NCI-H524 treated with DMSO at 0.1 percent for 48 hours (cell line): ENCODE data around the gene PRXL2A.
"Not testable (repeated sequence)": the region's sequence is repeated elsewhere in the genome, so short reads cannot be mapped to it uniquely, and the experiment has no call there.

ENCODE experiments used
- DNase-seq: peaks from one replicate; lab custom pipeline; 2025; lab: John Stamatoyannopoulos, UW

PRXL2A gene

DNA sequence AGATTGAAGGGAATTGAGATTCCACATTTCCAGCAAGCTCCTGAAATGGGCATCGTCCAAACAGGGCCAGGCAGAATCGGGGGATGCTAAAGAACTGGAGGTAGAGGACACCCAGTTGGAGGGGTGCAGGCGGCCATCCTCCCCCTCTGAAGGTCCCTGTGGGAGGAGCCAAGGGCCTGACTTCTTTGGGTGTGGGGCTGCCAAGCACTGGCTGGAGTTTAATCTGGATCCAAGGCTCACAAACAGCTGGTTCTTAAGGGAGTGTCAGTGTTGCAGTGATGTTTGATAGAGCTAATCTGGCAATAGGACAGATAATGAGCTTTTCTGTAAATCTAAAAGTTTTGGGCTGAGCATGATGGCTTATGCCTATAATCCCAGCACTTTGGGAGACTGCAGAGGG lies 66.6 kb downstream of the PRXL2A start:
- no peak for DNase-seq

DNA sequence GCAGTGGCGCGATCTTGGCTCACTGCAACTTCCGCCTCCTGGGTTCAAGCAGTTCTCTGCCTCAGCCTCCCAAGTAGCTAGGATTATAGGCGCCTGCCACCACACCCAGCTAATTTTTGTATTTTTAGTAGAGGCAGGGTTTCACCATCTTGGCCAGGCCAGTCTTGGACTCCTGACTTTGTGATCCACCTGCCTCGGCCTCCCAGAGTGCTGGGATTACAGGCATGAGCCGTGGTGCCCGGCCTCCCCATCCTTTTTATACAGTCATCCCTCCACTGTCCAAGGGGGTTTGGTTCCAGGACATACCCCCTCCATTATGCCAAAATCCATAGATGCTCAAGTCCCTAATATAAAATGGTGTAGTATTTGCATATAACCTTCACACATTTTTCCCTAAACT lies 67.3 kb downstream of the PRXL2A start:
- not testable (repeated sequence) for DNase-seq

DNA sequence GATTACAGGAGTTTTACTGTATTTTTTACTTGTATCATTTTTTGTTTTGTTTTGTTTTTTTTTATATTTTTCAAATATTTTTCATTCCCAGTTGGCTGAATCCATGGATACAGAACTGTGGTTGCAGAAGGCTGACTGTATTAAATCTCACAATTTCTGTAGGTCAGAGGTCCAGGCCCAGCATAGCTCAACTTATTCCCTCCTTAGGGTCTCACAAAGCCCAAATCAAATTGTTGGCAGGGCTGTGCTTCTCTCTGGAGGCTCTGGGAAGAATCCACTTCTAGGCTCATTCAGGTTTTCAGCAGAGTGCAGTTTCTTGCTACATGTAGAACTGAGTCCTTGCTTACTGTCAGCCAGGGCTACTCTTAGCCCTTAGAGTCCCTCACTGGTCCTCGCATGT lies 68.3 kb downstream of the PRXL2A start:
- DNase-seq, result no peak

DNA sequence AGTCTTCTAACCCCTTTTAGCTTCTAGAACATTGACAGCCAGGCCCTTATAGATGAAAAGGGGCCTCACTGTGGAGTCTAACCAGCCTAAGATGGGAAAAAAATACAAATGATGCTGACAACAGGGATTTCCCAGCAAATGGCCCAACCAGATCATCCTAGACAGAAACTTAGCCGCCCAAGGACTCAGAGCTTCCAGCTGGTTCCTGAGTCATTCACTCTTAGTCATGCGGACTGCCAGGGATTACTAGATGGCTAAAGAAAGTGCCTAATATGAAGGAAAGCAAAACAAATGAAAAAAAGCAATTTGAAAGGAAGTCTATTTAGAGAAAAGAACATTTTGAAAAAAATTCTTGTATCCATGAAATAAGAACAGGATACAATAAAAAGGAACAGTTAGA lies 69.5 kb downstream of the PRXL2A start:
- DNase-seq, result no peak

DNA sequence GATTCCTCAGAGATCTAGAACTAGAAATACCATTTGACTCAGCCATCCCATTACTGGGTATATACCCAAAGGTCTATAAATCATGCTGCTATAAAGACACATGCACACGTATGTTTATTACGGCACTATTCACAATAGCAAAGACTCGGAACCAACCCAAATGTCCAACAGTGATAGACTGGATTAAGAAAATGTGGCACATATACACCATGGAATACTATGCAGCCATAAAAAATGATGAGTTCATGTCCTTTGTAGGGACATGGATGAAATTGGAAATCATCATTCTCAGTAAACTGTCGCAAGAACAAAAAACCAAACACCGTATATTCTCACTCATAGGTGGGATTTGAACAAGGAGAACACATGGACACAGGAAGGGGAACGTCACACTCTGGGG lies 72.0 kb downstream of the PRXL2A start:
- DNase-seq, result not testable (repeated sequence)

DNA sequence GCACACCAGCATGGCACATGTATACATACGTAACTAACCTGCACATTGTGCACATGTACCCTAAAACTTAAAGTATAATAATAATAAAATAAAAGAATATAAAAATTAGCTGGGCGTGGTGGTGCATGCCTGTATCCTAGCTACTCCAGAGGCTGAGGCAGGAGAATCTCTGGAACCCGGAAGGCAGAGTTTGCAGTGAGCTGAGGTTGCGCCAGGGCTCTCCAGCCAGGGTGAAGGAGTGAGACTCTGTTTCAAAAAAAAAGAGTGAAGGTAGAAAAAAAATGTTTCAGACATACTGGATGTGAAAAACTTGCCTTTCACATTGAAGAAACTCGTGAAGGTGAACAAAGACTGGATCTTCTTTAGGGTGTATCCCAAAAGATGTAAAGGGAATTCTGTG lies 72.5 kb downstream of the PRXL2A start:
- no peak for DNase-seq

DNA sequence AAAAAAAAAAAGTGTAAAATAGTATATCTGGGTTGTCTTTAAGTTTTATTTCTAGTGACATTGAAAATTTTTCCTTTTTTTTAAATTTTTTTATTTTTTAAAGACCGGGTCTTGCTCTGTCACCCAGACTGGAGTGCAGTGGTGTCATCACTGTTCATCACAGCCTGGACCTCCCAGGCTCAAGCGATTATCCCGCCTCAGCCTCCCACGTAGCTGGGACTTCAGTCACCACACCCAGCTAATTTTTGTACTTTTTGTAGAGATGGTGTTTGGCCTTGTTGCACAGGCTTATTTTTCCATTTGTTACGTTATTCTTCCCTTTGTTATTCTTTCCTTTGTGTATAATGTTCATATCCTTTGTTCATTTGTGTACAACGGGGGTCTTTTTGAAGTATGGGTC lies 75.9 kb downstream of the PRXL2A start:
- DNase-seq, result no peak

DNA sequence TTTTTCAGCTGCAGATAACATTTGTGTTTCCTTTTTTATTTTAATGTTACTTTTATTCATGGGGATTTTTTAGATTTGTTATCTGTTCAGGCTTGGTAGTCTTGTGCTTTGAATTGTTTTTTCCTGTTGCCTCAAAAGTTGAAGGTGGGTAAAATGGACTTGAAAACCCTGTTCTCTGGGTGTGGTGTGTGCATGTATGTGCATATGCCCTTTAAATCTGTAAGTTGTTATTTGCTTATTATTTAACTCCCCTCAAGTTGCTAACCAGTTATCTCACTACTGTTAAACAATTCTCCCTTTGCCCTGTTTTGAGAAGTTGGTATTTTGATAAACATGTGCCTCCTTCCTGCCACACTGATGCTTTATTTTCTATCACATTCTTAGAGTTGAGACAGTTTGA lies 76.3 kb downstream of the PRXL2A start:
- DNase-seq, result no peak

DNA sequence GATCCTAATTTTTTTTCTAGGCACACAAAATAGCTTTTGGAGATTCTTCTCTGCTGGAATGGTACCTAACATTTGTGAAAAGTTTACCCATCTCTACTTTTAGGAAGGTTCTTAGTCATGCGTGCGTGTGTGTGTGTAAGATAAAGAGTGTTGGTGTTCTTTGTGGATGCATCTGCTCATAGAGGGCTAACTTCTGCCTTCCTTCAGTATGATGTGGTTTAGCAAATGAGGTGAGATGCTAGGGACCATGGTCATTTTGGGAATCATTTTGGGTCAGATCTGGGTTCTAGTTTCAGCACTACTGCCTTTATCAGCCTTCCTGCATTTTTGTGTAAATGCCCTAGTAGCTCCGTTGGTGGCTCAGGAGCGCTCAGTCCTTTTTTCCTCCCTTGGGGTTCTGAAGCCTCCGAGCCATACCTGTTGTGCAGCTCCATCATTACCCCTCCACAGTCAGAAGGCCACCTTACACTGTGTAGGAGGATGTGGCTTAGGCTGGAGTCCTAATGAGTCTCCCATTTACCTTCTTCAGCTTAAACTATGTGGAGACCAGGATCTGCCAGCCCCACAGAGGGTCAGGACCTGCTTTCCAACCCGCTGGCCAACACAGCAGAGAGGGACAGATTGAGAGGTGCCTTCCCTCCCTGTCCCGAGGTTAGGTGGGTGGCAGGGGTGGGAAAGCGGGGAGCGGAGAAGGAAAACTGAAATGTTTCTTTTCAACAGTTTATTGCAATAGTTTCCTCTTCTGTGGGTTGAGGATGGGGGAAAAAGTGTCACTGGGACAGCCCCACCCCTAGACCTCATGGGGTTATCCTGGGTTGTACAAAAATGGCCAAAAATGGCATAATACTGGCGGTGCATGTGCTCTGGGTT lies 77.0 kb downstream of the PRXL2A start:
- no peak for DNase-seq

DNA sequence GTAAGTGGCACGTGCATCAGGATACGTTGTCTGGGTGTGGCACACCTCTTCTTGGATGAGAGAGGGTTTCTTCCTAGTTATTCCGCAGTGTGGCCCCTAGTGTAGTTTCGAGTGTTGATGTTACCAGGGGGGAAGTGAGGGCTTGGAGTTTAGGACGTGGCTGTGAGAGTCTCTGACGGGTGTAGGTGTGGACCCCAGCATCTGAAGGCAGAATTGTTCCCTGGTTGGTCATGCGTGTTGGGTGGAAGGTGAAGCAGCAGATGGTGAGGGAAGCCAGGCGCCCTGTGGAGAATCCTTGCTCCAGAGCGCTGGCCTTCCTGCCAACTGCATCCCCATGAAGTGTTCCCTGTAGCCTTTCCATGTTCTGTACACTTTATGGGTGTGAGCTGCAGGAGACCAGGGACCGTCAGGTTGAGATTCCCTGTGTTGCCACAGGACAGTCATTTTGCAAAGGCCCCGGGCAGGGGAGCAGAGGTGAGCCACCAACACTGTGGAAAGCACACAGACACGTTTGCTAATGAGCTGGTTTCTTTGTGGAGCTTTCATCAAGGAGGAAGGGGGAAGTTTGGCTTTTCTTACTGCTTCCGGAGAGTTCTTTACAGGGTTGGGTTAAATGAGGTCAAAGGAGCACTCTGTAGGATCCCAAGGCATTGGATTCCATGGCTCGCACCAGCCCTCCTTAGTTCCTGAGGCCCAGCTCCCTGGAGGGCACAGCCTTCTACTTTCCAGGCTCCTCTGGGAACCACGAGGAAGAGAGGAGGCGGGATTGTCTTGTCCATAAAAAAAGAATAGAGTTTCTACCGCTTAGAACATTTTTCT lies 77.8 kb downstream of the PRXL2A start:
- DNase-seq, result no peak
